D721Med (cell line): Measurements from ENCODE around the gene PMP22.

Experiments
- DNase-seq: peaks from one replicate; pipeline ENCODE4 v3.0.0; 2011; ENCODE audit warnings: low spot score; ENCODE audit not compliant: insufficient read length
- FAIRE-seq: peaks from 2 replicates; lab custom pipeline; 2011; peaks lifted over from hg19 to GRCh38; lab: Jason Lieb, UNC
- CTCF ChIP-seq: IDR thresholded peaks from 2 replicates; pipeline ENCODE4 v1.5.1; 2012; ENCODE audit warnings: mild to moderate bottlenecking, control low read depth; ENCODE audit not compliant: insufficient read depth; ENCODE audit errors: missing control alignments

The PMP22 gene

GRCh38 chr17:15256689-15257088, 8.4 kb downstream of the PMP22 start:
- no peak for TF ChIP-seq CTCF
- FAIRE-seq: no peak
- DNase-seq: no peak

GRCh38 chr17:15255713-15256454, 9.2 kb downstream of the PMP22 start:
- no peak for FAIRE-seq
- no peak for DNase-seq
- TF ChIP-seq CTCF: no peak

DNA sequence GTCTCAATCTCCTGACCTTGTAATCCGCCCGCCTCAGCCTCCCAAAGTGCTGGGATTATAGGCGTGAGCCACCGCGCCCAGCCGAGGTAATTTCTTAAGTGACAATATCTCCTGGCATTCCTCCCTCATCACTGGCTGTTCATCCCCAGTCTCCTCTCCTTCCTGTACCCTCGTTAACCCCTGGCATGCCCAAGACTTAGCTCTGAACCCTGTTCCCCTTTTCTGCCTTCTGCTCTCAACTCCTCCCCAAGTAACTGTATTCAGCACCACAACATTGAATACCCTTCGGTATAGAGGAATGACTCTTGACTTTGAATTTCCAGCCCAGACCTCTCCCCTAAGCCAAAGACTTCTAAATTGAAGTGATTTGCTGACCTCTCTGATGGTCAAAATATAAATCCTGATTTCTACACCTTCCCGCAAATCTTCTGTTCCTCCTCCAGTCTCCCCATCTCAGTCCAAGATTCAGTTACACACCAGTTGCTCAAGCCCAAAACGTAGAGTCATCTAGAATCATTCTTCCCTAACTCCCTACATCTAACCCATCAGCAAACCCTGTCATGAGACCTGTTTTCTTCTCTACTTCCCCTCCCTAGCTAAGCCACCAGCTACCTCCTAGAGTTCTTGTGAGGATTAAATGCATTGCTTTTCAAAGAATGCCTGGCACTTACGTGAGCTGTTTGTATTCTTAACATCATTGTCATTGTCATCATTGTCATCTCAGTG, 14.8 kb downstream of the PMP22 start:
- DNase-seq (no peak), FAIRE-seq (no peak)
- no peak for TF ChIP-seq CTCF

- no peak for TF ChIP-seq CTCF
- DNase-seq (no peak), FAIRE-seq (no peak)
Measured at GRCh38 chr17:15249487-15249886, 15.6 kb downstream of the PMP22 start.

DNA sequence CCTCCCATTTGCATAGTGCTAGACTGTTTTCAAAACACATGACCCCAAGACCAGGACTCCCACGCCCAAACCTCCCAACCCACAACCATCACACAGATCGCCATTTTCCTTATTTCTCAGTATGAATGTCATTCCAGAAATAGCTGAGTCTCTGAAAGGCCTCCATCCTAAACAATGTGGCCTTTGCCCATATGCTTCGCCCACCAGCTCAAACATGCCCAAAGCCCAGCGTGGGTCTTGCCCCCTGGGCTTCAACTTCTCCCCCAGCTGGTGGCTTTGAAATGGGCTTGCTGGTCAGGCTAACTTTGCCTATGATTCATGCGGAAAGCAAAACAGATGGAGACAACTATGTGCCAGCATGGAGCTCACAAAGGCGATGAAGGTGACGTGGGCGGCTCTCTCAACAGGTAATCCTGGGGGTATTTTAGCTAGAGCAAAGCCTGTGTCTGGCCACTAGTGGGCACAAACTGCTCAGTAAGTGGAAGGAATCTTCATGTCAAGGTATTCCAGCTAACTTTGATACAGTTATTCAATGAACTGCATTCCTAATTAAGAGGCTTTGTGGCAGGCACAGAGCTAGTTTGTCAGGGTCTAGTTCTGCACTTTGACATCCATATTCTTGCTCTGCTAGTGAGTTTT, 17.1 kb downstream of the PMP22 start:
- no peak for TF ChIP-seq CTCF
- no peak for FAIRE-seq

GRCh38 chr17:15245054-15245453, 20.1 kb downstream of the PMP22 start:
- no peak for FAIRE-seq
- no peak for TF ChIP-seq CTCF
- DNase-seq: no peak

More for the DNA sequence above, 17.1 kb downstream of the PMP22 start:
- DNase-seq: no peak
